Common myeloid progenitor, CD34-positive (primary cell): Measurements from ENCODE around the gene NKAIN4.

Source experiments
- CTCF ChIA-PET: fragments of 350-600 bp; sonication (Branson Sonifier 250); formaldehyde crosslinking; loops from one replicate; lab custom pipeline; 2021; ENCODE audit warnings: antibody characterized with exemption; lab: Charles Lee
- POLR2A ChIA-PET: fragments of 350-600 bp; sonication (Branson Sonifier 250); formaldehyde crosslinking; loops from one replicate; lab custom pipeline; 2021; ENCODE audit warnings: antibody characterized with exemption; lab: Charles Lee
- DNase-seq, 3 donors: peaks; one replicate each; pipeline versions ENCODE4 v3.0.0 to v3.0.0-alpha.2; 2013
- H3K27ac ChIP-seq, 2 experiments: 1 replicate in 1 of 2; 2 replicates in 1 of 2; pipeline ENCODE4 v1.7.0; 2013; ENCODE audit warnings: inconsistent platforms in 2 of 2, low read length in 2 of 2, mild to moderate bottlenecking in 2 of 2, low read depth in 1 of 2, moderate library complexity in 1 of 2; ENCODE audit not compliant: severe bottlenecking in 2 of 2, insufficient read depth in 1 of 2, poor library complexity in 1 of 2
- H3K27me3 ChIP-seq, 5 experiments: replicated peaks in 2 of 5; 1 replicate in 3 of 5; 2 replicates in 2 of 5; pipeline versions ENCODE4 v1.6.1 to v1.7.0; 2013; ENCODE audit warnings: low read length in 4 of 5, mild to moderate bottlenecking in 2 of 5, moderate library complexity in 2 of 5, inconsistent platforms in 1 of 5; ENCODE audit not compliant: insufficient read depth in 5 of 5, control insufficient read depth in 4 of 5
- H3K36me3 ChIP-seq, 4 experiments: 1 replicate in 2 of 4; 2 replicates in 2 of 4; pipeline versions ENCODE4 v1.6.1 to v1.7.0; 2013; ENCODE audit warnings: low read length in 3 of 4, control low read depth in 1 of 4, mild to moderate bottlenecking in 1 of 4; ENCODE audit not compliant: control insufficient read depth in 4 of 4, insufficient read depth in 4 of 4
- H3K4me1 ChIP-seq, 4 experiments: 1 replicate in 3 of 4; 2 replicates in 1 of 4; pipeline versions ENCODE4 v1.6.1 to v1.7.1; 2013; ENCODE audit warnings: low read length in 3 of 4, mild to moderate bottlenecking in 3 of 4, control low read depth in 1 of 4, inconsistent platforms in 1 of 4, moderate library complexity in 1 of 4; ENCODE audit not compliant: control insufficient read depth in 4 of 4, insufficient read depth in 4 of 4; ENCODE audit errors: control extremely low read depth in 1 of 4
- H3K4me3 ChIP-seq, 7 experiments: 1 replicate in 4 of 7; 2 replicates in 3 of 7; pipeline versions ENCODE4 v1.5.1 to v1.7.0; 2013; ENCODE audit warnings: mild to moderate bottlenecking in 7 of 7, low read length in 6 of 7, moderate library complexity in 6 of 7, inconsistent platforms in 2 of 7, low read depth in 2 of 7, control low read depth in 1 of 7; ENCODE audit not compliant: insufficient read depth in 4 of 7, control insufficient read depth in 1 of 7; ENCODE audit errors: extremely low read depth in 1 of 7
- H3K9me3 ChIP-seq, 5 experiments: 1 replicate in 4 of 5; 2 replicates in 1 of 5; pipeline versions ENCODE4 v1.6.1 to v1.7.1; 2013; ENCODE audit warnings: low read length in 4 of 5, mild to moderate bottlenecking in 2 of 5, inconsistent platforms in 1 of 5, low read depth in 1 of 5, moderate library complexity in 1 of 5; ENCODE audit not compliant: control insufficient read depth in 4 of 5, insufficient read depth in 2 of 5; ENCODE audit errors: control extremely low read depth in 1 of 5
- WGBS: methylation state at CpG from one replicate; pipeline ENCODE4 v1.1.5; 2013; ENCODE audit not compliant: insufficient coverage; 5-methylcytosine and 5-hydroxymethylcytosine counted together

NKAIN4 gene

GRCh38 chr20:63284981-63285524 lies 30.8 kb upstream of the NKAIN4 start:
- CTCF ChIA-PET, result interaction anchor here (0.7 kb wide), 1 partner anchor 50 kb away, joined by 3 read pairs; no protein-coding TSS in a partner anchor
- POLR2A ChIA-PET, result no interaction called here

GRCh38 chr20:63284544-63284949 lies 30.3 kb upstream of the NKAIN4 start:
- peak overlapping the region in 2 of 7 experiments; percentile 33 to 42 for H3K4me3 ChIP-seq
- DNase-seq, result no peak
- POLR2A ChIA-PET, result no interaction called here

More at GRCh38 chr20:63284981-63285524, 30.8 kb upstream of the NKAIN4 start:
- Histone ChIP-seq H3K36me3 (peaks cover 2 to 78% (median 51%) of the 10 kb centered on the region in 4 experiments), H3K9me3 (no peaks in the 10 kb centered on the region), H3K4me1 (no peaks in the 10 kb centered on the region), H3K27me3 (no peaks in the 10 kb centered on the region), H3K27ac (no peak overlapping the region), H3K4me3 (no peak overlapping the region)
- 92% methylated on average over 10 of the region's 13 CpGs for WGBS
- DNase-seq, result no peak

GRCh38 chr20:63284083-63284440 lies 29.8 kb upstream of the NKAIN4 start:
- ChIA-PET POLR2A (no interaction called here), CTCF (no interaction called here)
- WGBS, result 86% methylated on average over 12 of the region's 14 CpGs
- Histone ChIP-seq H3K4me1 (no peaks in the 10 kb centered on the region), H3K27me3 (no peaks in the 10 kb centered on the region), H3K4me3 (peak overlapping the region in 2 of 7 experiments; percentile 33 to 42), H3K9me3 (no peaks in the 10 kb centered on the region), H3K36me3 (peaks cover 2 to 82% (median 52%) of the 10 kb centered on the region in 4 experiments), H3K27ac (no peak overlapping the region)
- DNase-seq, result no peak

More at GRCh38 chr20:63284544-63284949, 30.3 kb upstream of the NKAIN4 start:
- WGBS, result 80% methylated on average over 19 of the region's 25 CpGs
- Histone ChIP-seq H3K27me3 (no peaks in the 10 kb centered on the region), H3K4me1 (no peaks in the 10 kb centered on the region), H3K9me3 (no peaks in the 10 kb centered on the region), H3K36me3 (peaks cover 2 to 81% (median 51%) of the 10 kb centered on the region in 4 experiments), H3K27ac (no peak overlapping the region)
- CTCF ChIA-PET, result interaction anchor here (0.7 kb wide), 1 partner anchor 50 kb away, joined by 3 read pairs; no protein-coding TSS in a partner anchor

- Histone ChIP-seq H3K27me3 (no peaks in the 10 kb centered on the region), H3K36me3 (peaks cover 2 to 81% (median 49%) of the 10 kb centered on the region in 4 experiments), H3K4me1 (no peaks in the 10 kb centered on the region), H3K9me3 (no peaks in the 10 kb centered on the region), H3K4me3 (no peak overlapping the region), H3K27ac (no peak overlapping the region)
- no peak for DNase-seq
- ChIA-PET CTCF (no interaction called here), POLR2A (no interaction called here)
- 96% methylated on average over 32 of the region's 33 CpGs for WGBS
Measured at GRCh38 chr20:63283397-63284082, 29.3 kb upstream of the NKAIN4 start.

- no peaks in the 10 kb centered on the region for H3K4me1 ChIP-seq
- no peak overlapping the region for H3K4me3 ChIP-seq
- no peaks in the 10 kb centered on the region for H3K9me3 ChIP-seq
- H3K36me3 ChIP-seq, result peaks cover 2 to 78% (median 48%) of the 10 kb centered on the region in 4 experiments
- no peaks in the 10 kb centered on the region for H3K27me3 ChIP-seq
- POLR2A ChIA-PET, result no interaction called here
- WGBS, result 93% methylated on average over 14 of the region's 17 CpGs
- no peak for DNase-seq
- CTCF ChIA-PET, result interaction anchor here (0.7 kb wide), 1 partner anchor 69 kb away, joined by 3 read pairs; no protein-coding TSS in a partner anchor
- no peak overlapping the region for H3K27ac ChIP-seq
Measured at GRCh38 chr20:63282946-63283345, 28.7 kb upstream of the NKAIN4 start.

DNA sequence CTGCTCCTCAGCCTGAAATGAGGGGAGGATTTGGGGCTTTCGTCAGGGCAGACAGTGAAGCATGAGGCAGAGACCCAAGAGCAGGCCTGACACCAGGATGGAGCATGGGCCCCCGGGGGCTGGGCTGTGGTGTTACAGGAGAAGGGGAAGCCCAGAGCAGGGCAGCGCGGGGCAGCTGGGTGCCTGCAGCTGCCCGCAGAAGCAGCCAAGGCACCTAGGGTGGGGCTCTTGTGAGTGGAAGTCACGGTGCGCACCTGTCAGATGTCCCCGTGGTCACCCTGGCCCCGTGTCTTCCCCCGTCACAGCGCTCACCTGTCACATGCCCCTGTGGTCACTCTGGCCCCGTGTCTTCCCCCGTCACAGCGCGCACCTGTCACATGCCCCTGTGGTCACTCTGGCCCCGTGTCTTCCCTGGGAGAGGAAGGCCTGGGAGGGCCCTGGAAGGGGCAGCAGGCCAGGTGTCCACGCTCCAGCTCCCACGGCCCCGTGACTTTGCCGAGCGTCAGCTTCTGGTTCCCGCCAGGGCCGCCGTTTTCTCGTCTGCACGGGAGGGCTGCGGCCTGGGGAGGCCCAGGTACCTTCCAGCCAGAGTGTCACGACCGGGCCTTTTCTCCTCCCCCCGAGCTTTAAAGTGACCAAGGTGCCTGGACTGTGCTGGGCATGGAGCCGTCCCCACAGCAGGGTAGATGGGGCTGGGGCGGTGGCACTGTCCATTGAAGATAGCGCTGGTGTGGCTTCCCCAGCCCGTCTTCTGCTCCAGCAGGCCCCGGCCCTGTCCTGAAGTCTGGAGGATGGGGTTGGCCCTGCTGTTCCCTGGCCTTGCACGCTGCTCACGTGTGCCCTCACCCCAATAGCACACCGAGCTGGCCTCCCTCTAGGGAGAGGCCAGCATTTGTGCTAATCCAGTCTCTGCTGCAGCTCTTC lies 27.7 kb upstream of the NKAIN4 start:
- 95% methylated on average over 26 of the region's 38 CpGs for WGBS
- Histone ChIP-seq H3K4me3 (no peak overlapping the region), H3K36me3 (peaks cover 2 to 78% (median 50%) of the 10 kb centered on the region in 4 experiments), H3K9me3 (no peaks in the 10 kb centered on the region), H3K27ac (no peak overlapping the region), H3K4me1 (no peaks in the 10 kb centered on the region), H3K27me3 (no peaks in the 10 kb centered on the region)
- DNase-seq, result no peak
- ChIA-PET POLR2A (no interaction called here), CTCF (interaction anchor here (0.7 to 3.0 kb wide), 2 partner anchors 58 to 68 kb away, joined by 3 to 15 read pairs; no protein-coding TSS in a partner anchor)
